NCI-H748 (cell line): ENCODE measurements around the gene GBP6.
"Not testable (repeated sequence)": the region's sequence is repeated elsewhere in the genome, so short reads cannot be mapped to it uniquely, and the experiment has no call there.

Experiments
- DNase-seq: peaks from one replicate; lab custom pipeline; 2025; ENCODE audit not compliant: unreplicated experiment; lab: John Stamatoyannopoulos, UW

Gene GBP6, protein sequence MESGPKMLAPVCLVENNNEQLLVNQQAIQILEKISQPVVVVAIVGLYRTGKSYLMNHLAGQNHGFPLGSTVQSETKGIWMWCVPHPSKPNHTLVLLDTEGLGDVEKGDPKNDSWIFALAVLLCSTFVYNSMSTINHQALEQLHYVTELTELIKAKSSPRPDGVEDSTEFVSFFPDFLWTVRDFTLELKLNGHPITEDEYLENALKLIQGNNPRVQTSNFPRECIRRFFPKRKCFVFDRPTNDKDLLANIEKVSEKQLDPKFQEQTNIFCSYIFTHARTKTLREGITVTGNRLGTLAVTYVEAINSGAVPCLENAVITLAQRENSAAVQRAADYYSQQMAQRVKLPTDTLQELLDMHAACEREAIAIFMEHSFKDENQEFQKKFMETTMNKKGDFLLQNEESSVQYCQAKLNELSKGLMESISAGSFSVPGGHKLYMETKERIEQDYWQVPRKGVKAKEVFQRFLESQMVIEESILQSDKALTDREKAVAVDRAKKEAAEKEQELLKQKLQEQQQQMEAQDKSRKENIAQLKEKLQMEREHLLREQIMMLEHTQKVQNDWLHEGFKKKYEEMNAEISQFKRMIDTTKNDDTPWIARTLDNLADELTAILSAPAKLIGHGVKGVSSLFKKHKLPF

DNA sequence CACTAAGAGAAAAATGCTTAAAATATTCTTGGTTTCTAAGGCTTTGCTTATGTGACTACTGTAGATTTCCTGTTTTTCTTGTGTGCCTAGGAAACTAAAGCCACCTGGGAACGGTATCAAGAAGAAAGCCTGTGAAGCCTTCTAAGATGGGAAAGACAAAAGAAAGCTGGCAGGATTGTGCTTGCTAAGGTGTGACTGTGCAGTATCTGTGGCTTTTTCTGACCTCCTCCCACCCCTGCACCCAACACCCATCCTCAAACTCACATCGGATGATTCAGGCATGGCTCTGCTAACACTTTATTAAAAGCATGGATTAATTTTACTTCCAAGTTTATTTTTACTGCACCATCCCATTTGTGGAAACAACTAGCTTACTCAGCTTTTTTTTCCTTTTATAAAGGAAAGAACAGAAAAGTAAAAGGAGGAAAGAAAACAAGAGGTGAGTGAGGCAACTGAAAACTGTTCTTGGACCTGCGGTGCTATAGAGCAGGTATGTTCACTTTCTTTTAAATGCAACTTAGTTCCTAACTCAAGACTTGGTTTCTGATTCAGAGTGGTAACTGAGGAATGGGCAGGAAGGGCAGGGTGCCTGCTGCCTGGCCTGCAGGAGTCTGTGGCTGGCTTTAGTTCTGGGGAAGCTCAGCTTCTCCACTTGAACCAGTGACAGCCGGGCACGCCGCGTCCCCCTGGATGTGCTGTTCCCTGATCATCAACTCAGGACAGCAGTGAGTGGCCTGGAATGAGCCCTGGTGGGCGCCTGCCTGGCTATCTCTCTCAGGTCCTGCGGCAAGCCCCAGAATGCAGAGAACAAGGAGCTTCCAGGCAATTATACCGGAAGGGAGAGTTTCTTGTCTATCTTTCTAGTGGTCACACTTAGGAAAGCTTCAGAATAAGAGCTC, at the start of gene GBP6:
GBP6 (plus strand) TSS at position 422 of the 899 bp plus-strand sequence. CDS start 4,493 bp downstream, outside the sequence.
- no peak for DNase-seq

DNA sequence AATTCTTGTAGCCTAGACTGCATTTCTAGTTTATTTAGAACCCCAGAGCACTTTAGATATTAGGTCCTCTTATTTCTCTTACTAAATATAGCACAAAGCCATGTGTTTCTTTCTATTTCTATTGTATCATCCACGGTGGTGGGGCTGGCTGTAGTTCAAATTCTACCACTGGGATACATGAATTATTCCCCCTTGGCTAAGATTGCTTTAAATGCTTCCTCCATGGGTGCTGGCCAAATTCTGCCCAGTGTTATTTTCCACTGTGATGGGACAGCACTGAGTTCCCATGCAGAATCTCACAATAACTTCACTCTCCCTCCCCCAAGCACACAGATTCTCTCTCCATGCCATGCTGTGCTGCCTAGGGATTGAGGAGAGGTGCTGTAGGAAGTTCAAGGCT, 41.5 kb upstream of the GBP6 start:
- no peak for DNase-seq

DNA sequence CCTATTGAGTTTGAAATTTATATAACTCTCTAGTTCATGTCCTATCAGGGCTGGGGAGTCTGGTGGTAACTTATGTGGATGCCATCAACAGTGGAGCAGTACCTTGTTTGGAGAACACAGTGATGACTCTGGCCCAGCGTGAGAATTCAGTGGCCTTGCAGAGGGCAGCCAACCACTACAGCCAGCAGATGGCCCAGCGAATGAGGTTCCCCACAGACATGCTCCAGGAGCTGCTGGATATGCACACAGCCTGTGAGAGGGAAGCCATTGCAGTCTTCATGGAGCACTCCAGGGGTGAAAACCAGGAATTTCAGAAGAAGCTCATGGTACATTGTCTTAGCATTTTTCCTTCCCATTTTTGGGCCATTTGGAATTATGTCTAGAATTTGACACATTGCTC, 32.0 kb upstream of the GBP6 start:
- DNase-seq, result no peak

DNA sequence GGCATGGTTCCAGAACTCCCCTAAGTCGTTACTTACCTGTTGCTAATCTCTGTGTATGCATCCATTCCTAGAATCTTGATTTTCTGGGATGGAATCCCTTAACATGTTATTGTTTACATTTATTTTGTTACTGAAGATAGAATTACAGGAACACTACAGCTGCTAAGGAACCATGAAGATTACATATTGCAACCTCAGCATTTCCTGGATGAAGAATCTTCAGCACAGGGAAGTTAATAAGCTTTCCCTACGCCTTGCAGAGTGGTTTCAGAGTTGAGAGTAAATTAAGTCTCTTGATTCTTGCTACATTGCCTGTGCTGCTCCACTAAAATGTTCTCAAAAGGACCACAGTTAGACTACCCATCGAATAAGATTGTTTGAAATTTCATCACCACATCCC, 31.4 kb upstream of the GBP6 start:
- DNase-seq, result no peak

DNA sequence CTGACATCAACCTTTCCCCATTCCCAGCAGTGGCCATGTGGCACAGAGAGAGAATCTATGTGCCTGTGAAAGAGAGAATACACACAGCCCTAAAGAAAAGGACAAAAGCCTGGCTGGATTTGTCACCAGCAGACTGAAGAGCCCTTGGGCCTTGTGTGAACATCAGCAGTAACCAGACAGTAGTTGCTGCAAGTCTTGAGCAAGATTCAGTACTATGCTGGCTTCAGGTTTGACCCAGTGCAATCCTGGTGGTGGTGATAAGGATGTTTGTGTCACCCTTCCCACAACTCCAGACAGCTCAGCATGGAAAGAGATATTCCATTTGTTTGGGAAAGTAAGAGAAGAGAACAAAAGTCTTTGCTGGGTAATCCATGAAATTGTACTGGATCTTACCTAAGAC, 28.4 kb upstream of the GBP6 start:
- DNase-seq, result no peak

DNA sequence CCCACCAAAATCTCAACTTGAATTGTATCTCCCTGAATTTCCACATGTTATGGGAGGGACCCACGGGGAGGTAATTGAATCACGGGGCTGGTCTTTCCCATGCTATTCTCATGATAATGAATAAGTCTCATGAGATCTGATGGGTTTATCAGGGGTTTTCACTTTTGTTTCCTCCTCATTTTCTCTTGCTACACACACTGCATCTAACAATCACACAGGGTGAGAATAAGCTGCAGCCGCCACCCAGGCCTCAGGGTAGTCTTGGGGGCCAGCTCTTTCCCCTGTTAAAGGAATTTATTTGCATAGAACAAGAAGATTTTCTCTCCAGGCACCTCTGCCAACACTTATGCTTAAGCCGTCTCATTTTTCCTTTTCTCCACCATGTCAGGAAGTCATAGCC, 26.0 kb upstream of the GBP6 start:
- no peak for DNase-seq

DNA sequence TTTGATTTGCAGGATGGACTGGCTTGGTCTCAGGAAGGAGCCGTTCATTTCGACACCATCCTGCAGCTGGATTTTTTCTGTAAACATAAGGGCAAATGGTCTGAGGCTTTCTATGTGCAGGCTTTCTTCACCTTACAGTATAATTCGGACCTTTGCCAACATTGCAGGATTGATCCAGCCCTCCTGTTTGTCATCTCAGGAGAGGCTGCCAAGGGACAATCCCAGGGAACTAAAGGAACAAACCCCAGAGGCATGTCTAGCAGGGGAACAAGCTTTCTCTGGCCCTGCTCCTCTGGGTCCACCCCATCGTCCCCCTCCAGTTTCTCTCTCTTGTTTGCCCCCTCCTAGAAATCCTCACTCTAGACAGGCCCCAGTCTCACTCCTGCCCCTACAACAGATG, 24.8 kb upstream of the GBP6 start:
- DNase-seq, result no peak

DNA sequence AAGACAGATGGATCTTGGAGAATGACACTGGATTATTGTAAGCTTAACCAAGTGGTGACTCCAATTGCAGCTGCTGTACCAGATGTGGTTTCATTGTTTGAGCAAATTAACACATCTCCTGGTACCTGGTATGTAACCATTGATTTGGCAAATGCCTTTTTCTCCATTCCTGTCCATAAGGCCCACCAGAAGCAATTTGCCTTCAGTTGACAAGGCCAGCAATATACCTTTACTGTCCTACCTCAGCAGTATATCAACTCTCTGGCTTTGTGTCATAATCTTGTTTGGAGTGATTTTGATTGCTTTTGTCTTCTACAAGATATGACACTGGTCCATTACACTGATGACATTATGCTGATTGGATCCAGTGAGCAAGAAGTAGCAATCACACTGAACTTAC, 18.4 kb upstream of the GBP6 start:
- not testable (repeated sequence) for DNase-seq

DNA sequence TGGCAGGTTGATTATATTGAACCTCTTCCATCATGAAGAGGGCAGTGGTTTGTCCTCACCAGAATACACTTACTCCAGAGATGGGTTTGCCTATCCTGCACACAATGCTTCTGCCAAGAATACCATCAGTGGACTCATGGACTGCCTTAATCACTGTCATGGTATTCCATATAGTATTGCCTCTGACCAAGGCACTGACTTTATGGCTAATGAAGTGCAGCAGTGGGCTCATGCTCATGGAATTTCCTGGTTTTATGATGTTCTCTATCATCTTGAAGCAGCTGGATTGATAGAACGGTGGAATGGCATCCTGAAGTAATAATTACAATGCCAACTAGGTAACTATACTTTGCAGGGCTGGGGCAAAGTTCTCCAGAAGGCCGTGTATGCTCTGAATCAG, 16.6 kb upstream of the GBP6 start:
- DNase-seq, result no peak

DNA sequence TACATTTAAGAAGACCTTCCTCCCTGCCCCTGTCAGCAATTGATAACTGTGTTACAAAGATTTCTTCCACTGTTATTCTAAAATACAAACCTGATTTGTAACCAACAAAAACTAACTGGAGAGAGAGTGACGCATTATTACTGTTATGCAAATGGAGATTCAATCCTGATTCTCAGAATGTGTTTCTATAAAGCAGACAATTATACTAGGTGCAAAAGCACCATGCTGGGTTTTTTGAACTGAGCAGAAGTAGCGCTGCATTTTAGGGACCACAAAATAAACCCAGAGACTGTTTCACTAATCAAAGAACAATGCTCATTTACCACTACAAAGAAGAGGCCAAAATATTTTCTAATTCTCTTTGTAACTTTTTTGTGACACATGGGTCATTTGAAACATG, 13.6 kb upstream of the GBP6 start:
- DNase-seq, result no peak

DNA sequence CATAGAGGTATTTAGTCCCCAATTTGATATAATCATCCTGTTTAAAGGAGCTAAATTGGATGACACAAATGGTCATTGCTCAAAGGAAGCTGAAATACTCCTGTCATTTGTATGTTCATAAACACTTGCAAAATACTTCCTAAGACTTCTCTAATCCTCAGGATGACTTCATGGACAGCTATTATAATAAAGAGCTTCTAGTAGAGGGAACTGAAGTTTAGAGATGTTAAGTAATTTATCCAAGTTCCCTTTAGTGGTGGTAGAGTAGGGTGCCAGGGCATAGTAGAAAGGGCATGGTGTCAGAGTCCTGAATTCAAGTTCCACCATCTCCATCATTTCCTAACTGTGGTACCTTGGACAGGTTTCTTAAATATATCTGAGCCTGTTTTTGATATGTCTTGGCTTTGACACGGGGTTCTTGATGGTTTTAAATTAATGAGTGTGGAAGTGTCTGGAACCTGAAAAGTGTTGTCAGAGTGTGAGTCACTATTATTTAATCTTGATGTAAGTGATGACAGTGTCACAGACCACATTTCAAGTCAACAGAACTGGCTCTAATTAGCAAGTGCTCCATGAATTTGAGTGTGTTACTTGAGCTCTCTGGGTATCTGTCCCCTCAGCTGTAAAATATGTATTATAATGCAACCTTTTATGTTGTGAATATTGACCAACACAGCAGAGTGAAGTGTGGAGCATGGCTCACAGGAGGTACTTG, 12.1 kb upstream of the GBP6 start:
- no peak for DNase-seq

DNA sequence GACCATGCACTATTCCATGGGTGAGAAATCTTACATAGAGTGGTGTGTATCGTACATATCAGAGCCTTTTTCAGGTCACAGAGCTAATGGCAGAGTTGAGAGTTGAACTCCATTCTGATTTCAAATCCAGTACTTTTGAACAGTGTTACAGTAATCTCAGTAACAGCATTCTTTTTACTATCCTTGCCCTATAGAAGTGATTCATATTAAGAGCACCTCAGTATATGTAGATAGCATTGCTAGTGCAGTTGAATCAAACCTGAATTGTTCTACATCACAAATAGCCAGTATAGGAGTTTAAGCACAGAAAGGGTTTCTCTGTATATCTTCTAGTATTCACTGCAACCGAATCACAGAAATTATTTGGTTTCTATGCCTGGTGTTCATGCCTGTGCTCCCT, 11.4 kb upstream of the GBP6 start:
- no peak for DNase-seq

DNA sequence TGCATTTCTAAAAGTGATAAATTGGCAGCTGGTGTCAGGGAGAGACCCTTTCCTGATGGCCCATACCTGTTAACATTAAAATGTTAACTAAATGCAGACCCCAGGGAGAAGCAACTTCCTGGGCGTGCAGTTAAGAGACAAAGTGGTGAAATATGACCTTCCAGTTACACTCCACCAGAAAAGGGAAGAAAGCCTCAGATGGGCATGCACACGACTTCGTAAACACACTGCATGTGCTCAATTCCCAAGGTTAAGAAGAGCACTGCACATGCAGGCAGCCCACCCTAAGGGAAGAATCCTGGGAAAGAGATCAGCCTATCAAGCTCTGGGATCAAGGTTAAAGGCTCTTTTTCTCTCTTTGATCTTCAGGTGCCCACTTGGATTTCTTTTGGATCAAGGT, 9.7 kb upstream of the GBP6 start:
- no peak for DNase-seq

DNA sequence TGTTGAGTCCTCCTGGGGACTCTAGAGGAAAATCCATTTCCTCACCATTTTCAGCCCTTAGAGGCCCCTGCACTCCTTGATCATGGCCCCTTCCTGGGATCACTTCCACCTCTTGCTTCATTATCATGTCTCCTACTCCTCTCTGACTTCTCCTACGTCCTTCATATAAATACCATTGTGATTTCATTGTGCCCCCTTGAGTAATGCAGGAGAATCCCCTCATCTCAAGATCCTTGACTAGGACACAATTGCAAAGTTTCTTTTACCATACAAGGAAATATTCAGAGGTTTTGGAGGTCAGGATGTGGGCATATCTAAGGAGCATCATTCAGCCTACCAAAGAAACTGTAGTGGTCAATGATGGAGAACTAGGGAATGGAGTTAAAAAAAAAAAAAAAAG, 8.8 kb upstream of the GBP6 start:
- DNase-seq, result no peak

DNA sequence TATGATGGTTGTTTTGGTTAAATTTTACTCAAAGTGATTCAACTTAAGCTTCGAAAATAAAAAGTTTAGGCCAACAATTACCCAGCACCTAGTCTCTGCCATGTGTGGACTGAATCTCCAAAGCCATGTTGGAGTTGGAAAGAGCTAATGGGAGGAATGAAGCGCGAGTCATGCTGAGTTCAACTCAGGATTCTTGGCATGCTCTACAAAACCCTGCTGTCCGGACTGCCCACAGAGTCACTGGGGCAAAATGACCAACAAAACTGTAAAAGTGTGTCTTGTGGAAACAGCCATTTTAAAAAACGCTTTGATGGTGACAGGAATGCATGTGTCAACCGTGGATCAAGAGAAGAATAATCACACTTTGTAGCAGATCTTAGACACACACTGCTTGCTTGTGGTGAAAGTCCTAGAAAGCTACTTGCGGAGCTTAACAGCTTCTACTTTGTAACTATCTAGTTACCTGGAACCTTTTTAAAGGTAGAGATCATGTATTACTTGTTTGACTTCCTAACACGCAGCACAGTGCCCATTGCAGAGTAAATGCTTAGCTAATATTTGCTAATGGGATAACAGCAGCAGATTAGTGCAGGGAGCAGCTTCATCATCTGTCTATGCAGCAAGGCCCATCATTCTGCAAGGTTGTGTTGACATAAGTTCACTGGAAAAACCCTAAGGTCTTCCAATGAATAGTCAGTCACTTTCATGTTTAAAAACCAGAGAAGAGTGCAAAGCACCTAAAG, 7.0 kb upstream of the GBP6 start:
- peak; percentile 83 for DNase-seq

DNA sequence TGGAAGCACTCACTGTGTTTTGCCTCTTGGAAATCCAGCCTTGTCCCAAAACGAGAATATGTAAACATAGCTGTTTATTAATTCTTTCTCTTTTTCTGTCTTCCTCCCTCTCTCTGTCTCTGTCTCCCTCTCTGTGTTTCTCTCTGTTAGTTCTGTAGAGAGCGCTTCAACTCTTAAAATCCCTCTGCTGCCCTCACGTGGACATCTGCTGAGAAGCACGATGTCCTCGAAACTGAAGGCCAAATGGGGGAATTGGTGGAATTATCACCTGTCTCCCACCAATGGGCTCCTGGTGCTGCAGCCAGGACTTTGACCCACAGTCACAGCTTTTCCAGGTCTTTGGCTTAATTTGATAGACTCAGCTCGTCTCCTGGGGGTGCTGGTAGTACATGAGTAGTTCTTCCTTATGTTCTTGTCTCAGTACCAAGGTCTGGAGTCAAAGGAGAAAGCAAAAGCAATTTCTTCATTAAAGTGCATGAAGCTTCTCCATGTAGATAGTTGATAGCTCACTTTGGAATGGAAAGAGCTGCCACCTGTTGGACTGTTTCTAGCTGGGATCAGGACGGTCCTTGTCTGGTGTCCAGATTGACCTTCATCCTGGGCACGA, 5.5 kb upstream of the GBP6 start:
- DNase-seq, result peak; percentile 83

DNA sequence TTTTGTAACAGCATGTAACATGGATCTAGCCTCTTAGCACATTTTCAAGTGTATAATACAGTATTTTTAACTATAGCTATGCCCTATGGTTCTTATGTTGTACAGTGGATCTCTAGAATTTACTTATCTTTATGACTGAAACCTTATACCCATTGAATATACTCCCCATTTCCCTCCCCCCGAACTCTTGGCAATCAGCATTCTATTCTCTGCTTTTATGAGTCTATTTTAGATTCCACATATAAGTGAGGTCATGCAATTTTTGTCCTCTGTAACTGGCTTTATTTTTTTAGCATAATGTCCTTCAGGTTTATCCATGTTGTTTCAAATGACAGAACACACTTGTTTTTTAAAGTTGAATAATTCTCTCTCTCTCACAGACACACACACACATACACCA, 3.1 kb upstream of the GBP6 start:
- peak; percentile 6 for DNase-seq

DNA sequence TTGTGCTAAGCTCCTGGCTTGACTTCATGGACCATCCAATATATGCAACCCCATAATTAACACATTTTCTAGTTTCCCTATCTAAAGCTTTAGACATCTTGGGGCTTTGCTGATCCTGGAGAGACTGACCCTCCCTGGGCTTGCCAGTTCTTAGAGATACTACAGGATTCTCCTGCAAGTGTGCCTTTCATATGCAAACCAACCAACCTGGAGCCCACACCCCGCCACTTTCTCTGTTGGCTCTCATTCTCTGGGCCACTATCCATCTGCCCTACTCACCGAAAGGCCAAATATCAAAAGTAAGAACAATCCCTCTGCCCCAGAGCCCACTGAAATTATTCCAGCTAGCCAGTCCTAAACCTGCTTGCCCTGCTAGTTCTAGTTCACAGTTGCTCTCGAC, 2.2 kb upstream of the GBP6 start:
- no peak for DNase-seq

DNA sequence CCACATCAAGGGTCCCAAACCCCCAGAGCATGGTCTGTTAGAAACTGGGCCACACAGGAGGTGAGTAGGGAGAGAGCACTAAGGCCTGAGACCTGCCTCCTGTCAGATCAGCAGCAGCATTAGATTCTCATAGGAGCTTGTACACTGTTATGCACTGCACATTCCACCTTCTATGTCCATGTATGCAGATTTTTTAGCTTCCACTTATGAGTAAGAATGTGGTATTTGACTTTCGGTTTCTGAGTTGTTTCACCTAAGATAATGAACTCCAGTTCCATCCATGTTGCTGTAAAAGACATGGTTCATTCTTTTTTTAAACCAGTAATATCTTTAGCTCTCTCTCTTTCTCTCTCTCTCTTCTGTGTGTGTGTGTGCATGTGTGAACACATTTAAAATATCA, 663 bp upstream of the GBP6 start:
- no peak for DNase-seq

DNA sequence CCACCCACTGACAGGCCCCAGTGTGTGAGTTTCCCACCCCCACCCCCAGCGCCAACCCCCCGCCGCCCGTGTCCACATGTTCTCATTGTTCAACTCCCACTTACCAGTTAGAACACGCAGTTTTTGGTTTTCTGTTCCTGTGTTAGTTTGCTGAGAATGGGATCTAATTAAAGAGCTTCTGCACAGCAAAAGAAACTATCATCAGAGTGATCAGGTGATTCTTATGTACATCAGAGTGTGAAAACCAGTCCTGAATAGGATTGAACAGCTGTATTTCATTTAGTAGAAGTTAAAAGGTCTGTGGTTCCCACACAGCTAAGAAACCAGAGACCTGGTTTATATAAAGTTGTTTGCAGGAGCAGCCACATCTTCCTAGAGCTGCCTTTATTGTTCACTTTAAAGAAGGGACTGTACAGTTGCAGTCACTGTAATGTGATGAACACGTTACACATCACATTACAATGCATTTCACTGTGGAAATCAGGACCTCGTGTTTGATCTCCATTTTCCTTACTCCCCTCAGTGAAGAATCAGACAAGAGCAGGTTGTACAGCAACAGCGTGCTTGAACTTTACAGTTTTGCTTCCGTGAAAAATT, 1.2 kb downstream of the GBP6 start:
- DNase-seq, result no peak
